GM20000 (cell line): ENCODE data around the gene LRP8.

Experiments
- DNase-seq: peaks from one replicate; pipeline ENCODE4 v3.0.0; 2012; ENCODE audit warnings: low spot score
- CTCF ChIP-seq: IDR thresholded peaks from 2 replicates; pipeline ENCODE4 v1.5.1; 2012; ENCODE audit warnings: mild to moderate bottlenecking, control low read depth; ENCODE audit errors: extremely low read depth, missing control alignments

LRP8 gene

GRCh38 chr1:53349369-53349835 lies 21.5 kb upstream of the LRP8 start:
- no peak for TF ChIP-seq CTCF

GRCh38 chr1:53348486-53349368 lies 20.9 kb upstream of the LRP8 start:
- no peak for TF ChIP-seq CTCF
- no peak for DNase-seq

More at GRCh38 chr1:53349369-53349835, 21.5 kb upstream of the LRP8 start:
- no peak for DNase-seq

DNA sequence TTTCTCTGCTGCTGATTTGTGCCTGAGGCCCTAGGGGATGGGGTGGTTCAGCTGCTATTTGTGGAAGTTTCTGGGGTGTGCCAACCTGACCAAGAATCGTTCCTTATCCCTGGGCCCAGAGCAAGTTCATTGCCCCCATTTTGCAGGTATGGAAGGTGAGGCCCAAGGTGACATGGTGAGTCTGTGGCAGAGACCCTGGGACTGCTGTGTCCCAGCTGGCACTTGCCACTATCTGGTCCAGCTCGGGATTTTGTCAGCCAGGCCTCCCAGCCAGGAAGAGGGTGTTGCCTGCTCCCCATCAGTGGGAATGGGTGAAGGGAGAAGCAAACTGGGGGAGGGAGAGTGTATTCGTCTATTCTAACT lies 18.9 kb upstream of the LRP8 start:
- no peak for DNase-seq
- no peak for TF ChIP-seq CTCF

DNA sequence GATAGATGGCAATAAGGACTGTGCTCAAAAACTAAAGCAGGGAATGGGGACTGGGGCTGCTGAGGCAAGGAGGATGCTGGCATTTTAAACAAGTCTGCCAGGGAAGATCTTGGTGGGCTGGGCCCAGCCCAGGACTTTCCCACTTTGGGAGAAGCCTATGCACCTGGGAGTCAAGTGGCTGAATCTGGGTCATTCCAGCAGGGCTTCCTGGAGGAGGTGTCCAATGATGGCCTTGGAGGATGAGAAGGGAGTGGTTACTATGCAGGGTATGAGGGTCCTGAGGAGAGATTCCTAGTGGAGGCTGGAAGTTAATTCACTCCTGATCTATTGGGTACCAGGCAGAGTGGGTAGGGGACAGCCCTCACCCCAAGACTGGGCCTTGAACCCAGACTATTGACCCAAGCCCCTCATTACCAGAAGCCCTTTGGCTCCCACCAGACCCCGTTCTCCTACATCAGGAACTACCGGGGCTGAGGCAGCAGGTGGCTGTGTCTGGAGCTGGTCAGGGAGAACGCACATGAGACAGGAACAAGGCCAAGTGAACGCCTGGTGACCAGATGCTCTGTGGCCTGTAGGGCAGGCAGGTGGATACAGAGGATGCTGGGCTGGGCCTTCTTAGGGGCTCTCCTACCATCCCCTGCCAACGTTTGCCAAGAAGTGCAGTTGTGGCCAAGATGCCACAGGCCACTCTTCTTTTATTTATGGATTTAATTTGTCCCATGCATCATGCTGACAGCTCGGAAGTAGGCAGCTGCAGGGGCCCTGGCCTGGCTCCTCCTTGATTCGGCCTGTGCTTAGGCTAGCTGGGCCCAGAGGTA lies 18.3 kb upstream of the LRP8 start:
- no peak for TF ChIP-seq CTCF
- DNase-seq, result no peak

- no peak for TF ChIP-seq CTCF
- DNase-seq, result no peak
Measured at GRCh38 chr1:53344921-53345838, 17.3 kb upstream of the LRP8 start.

DNA sequence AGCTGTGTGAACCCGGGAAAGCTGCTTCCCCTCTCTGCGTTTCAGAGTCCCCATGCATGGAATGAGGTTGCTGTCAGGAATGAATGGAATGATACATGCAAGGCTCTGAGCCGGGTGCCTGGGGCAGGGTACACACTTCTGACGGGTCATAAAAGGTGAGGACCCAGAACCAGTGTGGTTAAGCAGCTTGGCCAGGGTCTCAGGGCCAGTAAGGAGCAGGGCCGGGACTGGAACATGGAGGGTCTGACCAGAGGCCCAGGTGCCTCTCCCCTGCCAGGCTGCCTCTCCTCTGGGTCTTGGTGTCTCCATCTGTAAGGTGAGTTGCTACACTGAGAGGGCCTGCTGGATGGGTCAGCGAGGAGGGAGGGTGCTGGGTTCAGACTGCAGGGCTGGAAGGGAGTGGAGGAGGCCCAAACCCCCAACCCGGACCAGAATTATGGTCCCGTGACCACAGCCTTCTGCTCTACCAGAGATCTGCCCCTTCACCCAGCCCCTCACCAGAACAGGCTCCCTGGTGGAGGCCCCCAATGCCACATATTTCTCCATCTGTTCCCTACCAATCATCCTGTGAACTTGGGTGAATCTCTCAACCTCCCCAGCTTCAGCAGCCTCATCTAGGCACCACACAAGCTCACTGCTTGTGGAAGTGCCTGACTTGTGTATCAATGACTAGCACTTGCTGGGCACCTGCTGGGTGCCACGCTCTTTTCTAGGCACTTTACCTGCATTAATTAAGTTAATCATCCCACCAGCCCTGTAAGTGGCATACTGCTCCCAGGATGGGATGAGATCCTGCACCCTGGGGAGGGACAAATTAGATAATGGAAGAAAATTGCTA lies 16.2 kb upstream of the LRP8 start:
- TF ChIP-seq CTCF, result no peak
- DNase-seq, result no peak
